Liver (tissue), 9 donors: Measurements from ENCODE around the gene WDR86. TPM values are rescaled to one million over a fixed set of nuclear protein-coding genes. Genes with fewer than 3 reads are reported as not detected.

Source experiments
- DNase-seq: peaks from one replicate; pipeline ENCODE4 v3.0.0-alpha.2; 2017; ENCODE audit warnings: low spot score
- H3K27ac ChIP-seq, 2 donors: one replicate each; pipeline ENCODE4 v1.7.0; 2013; ENCODE audit warnings: inconsistent platforms in 2 of 2, low read length in 2 of 2, control low read depth in 1 of 2, low read depth in 1 of 2, mild to moderate bottlenecking in 1 of 2
- H3K27me3 ChIP-seq, 4 donors: one replicate each; pipeline versions ENCODE4 v1.6.1 to v1.7.0; 2013; ENCODE audit warnings: low read length in 3 of 4, inconsistent platforms in 1 of 4, mild to moderate bottlenecking in 1 of 4, moderate library complexity in 1 of 4; ENCODE audit not compliant: control insufficient read depth in 4 of 4, insufficient read depth in 4 of 4
- H3K36me3 ChIP-seq, 4 donors: one replicate each; pipeline versions ENCODE4 v1.6.1 to v1.7.0; 2013; ENCODE audit warnings: low read length in 3 of 4, mild to moderate bottlenecking in 3 of 4, low read depth in 1 of 4, moderate library complexity in 1 of 4; ENCODE audit not compliant: control insufficient read depth in 4 of 4, insufficient read depth in 3 of 4
- H3K4me1 ChIP-seq, 4 donors: one replicate each; pipeline versions ENCODE4 v1.6.1 to v1.7.0; 2013; ENCODE audit warnings: low read length in 3 of 4, mild to moderate bottlenecking in 3 of 4, moderate library complexity in 1 of 4; ENCODE audit not compliant: control insufficient read depth in 4 of 4, insufficient read depth in 4 of 4
- H3K4me3 ChIP-seq, 3 donors: one replicate each; pipeline versions ENCODE4 v1.6.1 to v1.7.0; 2013; ENCODE audit warnings: low read length in 3 of 3, control low read depth in 1 of 3, low read depth in 1 of 3, mild to moderate bottlenecking in 1 of 3
- H3K9ac ChIP-seq, 2 donors: one replicate each; pipeline ENCODE4 v1.7.0; 2013; ENCODE audit warnings: low read length in 2 of 2, mild to moderate bottlenecking in 2 of 2, moderate library complexity in 2 of 2, control low read depth in 1 of 2, low read depth in 1 of 2
- H3K9me3 ChIP-seq, 4 donors: one replicate each; pipeline versions ENCODE4 v1.6.1 to v1.7.0; 2013; ENCODE audit warnings: low read length in 3 of 4; ENCODE audit not compliant: control insufficient read depth in 4 of 4
- FOXA2 ChIP-seq: IDR thresholded peaks from 2 replicates; pipeline ENCODE4 v1.6.1; 2016; ENCODE audit warnings: antibody characterized with exemption
- GABPA ChIP-seq, 2 donors: IDR thresholded peaks in 1 of 2; conservative IDR thresholded peaks in 1 of 2; 2 replicates each; pipeline ENCODE4 v1.6.1; 2016; ENCODE audit warnings: antibody characterized with exemption in 2 of 2, mild to moderate bottlenecking in 1 of 2, moderate library complexity in 1 of 2
- HNF4G ChIP-seq: IDR thresholded peaks from 2 replicates; pipeline ENCODE4 v1.6.1; 2016; ENCODE audit warnings: antibody characterized with exemption
- JUND ChIP-seq, 2 donors: IDR thresholded peaks; 2 replicates each; pipeline ENCODE4 v1.6.1; 2016; ENCODE audit warnings: antibody characterized with exemption in 2 of 2
- NR2F2 ChIP-seq: IDR thresholded peaks from 2 replicates; pipeline ENCODE4 v1.6.1; 2016; ENCODE audit warnings: antibody characterized with exemption
- RAD21 ChIP-seq, 2 donors: IDR thresholded peaks; 2 replicates each; pipeline ENCODE4 v1.6.1; 2016; ENCODE audit warnings: antibody characterized with exemption in 2 of 2, mild to moderate bottlenecking in 2 of 2
- RXRA ChIP-seq, 2 donors: IDR thresholded peaks; 2 replicates each; pipeline ENCODE4 v1.6.1; 2017 to 2018; ENCODE audit warnings: antibody characterized with exemption in 2 of 2, mild to moderate bottlenecking in 1 of 2
- TAF1 ChIP-seq: conservative IDR thresholded peaks from 2 replicates; pipeline ENCODE4 v1.6.1; 2016; ENCODE audit warnings: antibody characterized with exemption, mild to moderate bottlenecking
- YY1 ChIP-seq: IDR thresholded peaks from 2 replicates; pipeline ENCODE4 v1.6.1; 2016; ENCODE audit warnings: antibody characterized with exemption, mild to moderate bottlenecking
- ZBTB33 ChIP-seq: IDR thresholded peaks from 2 replicates; pipeline ENCODE4 v1.6.1; 2016; ENCODE audit warnings: antibody characterized with exemption
- WGBS: extraction: QIAGEN DNeasy Blood & Tissue Kit; methylation state at CpG from one replicate; pipeline ENCODE4 v1.1.7; 2013; 5-methylcytosine and 5-hydroxymethylcytosine counted together
- polyA plus RNA-seq, 2 donors: library from polyadenylated mRNA; stranded (reverse) in 1 of 2; unstranded in 1 of 2; fragments of 200-250 nt in 1 of 2; fragments of >200 nt in 1 of 2; fragmentation: Nextera tagmentation in 1 of 2; extraction: Ambion mirVana in 1 of 2; gene quantifications; one replicate each; pipeline versions ENCODE4 v1.2.1 to v1.2.3, GENCODE V29; 2013 to 2015
- total RNA-seq, 2 donors: library from RNA; depleted of rRNA; stranded (reverse); fragments of >200 nt; gene quantifications; one replicate each; pipeline ENCODE4 v1.2.3, GENCODE V29; 2014
- donor health status: healthy.
- donor health status: healthy.
- donor health status: healthy.
- donor health status: healthy.
- donor health status: healthy.

The WDR86 gene
- total and polyA plus RNA-seq, 4 donors, result 0.35 to 4.9 (median 0.77) TPM

- H3K36me3 ChIP-seq, result no peaks in the 10 kb centered on the region
- no peak overlapping the region for H3K4me3 ChIP-seq
- no peaks in the 10 kb centered on the region for H3K27me3 ChIP-seq
- H3K9ac ChIP-seq, result no peak overlapping the region
- TF ChIP-seq YY1 (no peak), RXRA (IDR thresholded peaks at IDR 0.05) (no peak), NR2F2 (no peak), FOXA2 (no peak), ZBTB33 (no peak), GABPA (IDR thresholded peaks at IDR 0.05 in 1 of 2, conservative IDR thresholded peaks at IDR 0.05 in 1 of 2) (no peak)
- no peak for DNase-seq
- no peak overlapping the region for H3K27ac ChIP-seq
- peaks cover 0 to 2% (median 0%) of the 10 kb centered on the region in 4 donors for H3K4me1 ChIP-seq
- 86% methylated on average over 23 of the region's 23 CpGs for WGBS
- no peaks in the 10 kb centered on the region for H3K9me3 ChIP-seq
These were observed 42.1 kb upstream of the WDR86 start for GRCh38 chr7:151451626-151452571.

- TF ChIP-seq HNF4G (no peak), JUND (IDR thresholded peaks at IDR 0.05) (no peak), RAD21 (IDR thresholded peaks at IDR 0.05) (no peak)
- Histone ChIP-seq H3K4me3 (no peak overlapping the region), H3K27ac (no peak overlapping the region), H3K4me1 (peaks cover 0 to 2% (median 0%) of the 10 kb centered on the region in 4 donors), H3K9me3 (no peaks in the 10 kb centered on the region), H3K27me3 (no peaks in the 10 kb centered on the region), H3K9ac (no peak overlapping the region), H3K36me3 (no peaks in the 10 kb centered on the region)
- DNase-seq, result no peak
- 91% methylated on average over 5 of the region's 5 CpGs for WGBS
These were observed 41.3 kb upstream of the WDR86 start for GRCh38 chr7:151451156-151451555.

GRCh38 chr7:151449990-151450389 lies 40.2 kb upstream of the WDR86 start:
- Histone ChIP-seq H3K9ac (no peak overlapping the region), H3K27ac (no peak overlapping the region), H3K9me3 (no peaks in the 10 kb centered on the region), H3K27me3 (no peaks in the 10 kb centered on the region), H3K4me1 (peaks cover 0 to 2% (median 0%) of the 10 kb centered on the region in 4 donors), H3K4me3 (no peak overlapping the region), H3K36me3 (no peaks in the 10 kb centered on the region)
- DNase-seq, result no peak
- WGBS, result 91% methylated on average over 9 of the region's 9 CpGs
- TF ChIP-seq GABPA (IDR thresholded peaks at IDR 0.05 in 1 of 2, conservative IDR thresholded peaks at IDR 0.05 in 1 of 2) (no peak), TAF1 (no peak)
